Measurements from ENCODE around the gene CLRN1.

CLRN1 gene

DNA sequence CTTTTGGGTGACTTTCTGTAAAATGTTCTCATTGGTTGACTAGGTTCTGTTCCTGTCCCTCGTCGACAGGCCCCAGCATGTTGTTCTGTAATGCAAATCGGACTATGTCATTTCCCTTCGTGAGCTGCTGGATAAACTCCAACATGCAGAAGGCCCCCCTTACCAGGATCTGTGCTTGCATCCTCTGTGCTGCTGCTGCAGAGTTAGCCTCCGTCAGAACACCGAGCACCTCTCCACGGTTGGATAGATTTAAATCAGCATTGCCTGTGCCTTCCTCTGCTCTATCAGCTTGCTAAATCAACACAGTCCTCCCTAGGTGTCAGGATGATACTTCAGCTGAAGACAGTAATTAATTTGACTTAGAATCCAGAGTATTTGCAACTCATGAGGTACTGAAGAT is 54.6 kb downstream of the CLRN1 start:
- no peak for DNase-seq

GRCh38 chr3:150913133-150913922 is 59.2 kb downstream of the CLRN1 start:
- peak; percentile 29 to 35 for DNase-seq

DNA sequence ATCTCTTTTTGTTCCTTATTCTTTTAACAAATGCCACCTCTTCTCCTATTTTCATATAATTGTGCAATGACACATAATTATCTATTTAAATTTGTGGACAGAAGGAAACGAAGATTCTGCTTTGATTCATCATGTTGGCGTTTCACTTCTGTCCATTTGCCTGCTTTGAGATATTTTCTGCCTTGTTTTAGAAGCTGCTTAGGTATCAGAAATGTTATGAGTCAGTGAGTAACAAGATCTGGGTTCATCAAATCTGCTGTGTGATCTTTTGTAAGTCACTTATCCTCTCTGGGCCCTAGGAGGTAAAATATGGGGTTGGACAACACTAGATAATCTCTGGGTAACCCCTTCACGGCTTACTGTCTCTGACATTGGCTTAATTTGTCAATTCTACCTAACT is 60.0 kb downstream of the CLRN1 start:
- no peak for DNase-seq

DNA sequence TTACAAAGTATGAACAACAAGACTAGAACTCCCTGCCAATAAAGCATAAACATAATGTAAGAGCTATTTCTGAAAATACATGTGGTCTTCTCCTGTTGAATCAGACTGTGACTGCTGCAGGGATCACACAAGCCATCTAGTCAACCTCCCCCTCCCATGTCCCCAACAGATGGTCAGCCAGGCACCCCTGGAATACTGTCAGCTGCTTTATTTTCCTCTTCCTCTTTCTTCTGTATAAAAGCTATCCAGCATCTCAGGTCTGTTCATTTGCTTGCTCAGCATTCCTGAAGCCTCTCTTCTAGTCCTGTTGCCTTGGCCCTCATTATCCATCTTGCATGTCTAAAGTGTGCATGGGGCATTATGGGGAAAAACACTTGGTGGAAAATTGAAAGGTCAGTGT is 60.8 kb downstream of the CLRN1 start:
- no peak for DNase-seq

DNA sequence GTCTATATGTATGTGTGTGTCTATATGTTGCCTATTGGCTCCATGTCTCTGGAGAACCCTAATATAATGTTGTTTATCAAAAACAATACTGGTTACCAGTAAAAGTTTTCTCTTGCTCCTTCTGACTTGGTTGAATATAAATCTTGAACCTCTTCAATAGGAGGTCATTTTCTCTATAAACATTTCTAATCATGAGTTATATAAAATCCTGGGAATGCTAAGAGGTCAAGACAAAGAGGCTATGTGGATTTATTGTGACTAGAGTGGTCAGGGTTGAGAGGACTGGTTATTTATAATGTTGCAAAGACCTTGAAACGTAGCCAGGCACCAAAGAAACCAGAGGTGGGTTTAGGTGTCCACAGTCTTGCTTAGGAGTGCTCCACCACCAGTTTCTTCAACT is 66.1 kb downstream of the CLRN1 start:
- DNase-seq: no peak

DNA sequence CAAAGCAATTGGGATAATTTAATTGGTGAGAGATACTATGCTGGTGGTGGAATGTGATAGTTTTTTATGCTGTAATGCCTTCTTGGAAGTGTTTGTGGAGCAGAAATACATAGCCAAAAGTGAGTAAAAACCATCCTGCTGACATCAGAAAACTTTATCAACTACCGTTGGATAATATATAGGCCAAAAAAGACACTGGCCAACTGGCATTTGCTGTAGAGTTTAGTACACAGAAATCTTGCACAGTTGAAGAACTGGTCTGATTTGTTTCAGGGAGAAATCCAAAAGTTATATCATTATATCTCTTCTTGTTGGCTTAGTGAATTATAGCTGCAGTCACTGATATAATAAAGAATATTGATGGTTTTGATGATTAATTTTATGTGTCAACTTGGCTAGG is 66.8 kb downstream of the CLRN1 start:
- no peak for DNase-seq

- no peak for DNase-seq
Measured at GRCh38 chr3:150905339-150905738, 67.2 kb downstream of the CLRN1 start, which contains the start of gene MINDY4B. Gene MINDY4B (minus strand): TSS chr3:150905439. CDS start chr3:150905439, 0 bp downstream.

DNA sequence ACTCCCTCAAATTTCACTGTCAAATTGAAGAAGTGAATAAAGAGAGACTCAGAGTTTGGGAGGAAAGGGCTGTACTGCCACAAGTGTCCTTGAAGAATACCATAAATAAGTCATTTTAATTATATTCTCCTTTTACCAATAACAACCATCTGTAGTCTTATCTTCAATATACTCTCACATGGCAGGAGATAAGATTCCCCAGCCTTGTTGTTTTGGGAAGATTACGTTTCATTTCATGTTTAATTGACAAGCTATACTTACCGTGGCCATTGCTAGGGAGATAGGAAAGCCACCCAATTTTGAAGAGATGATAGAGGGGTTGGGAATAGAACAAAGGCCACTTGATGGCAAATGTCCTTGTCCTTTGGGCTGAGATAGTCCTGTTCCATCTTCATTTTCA is 69.5 kb downstream of the CLRN1 start:
- no peak for DNase-seq

- DNase-seq: no peak
Measured at GRCh38 chr3:150901793-150902192, 70.7 kb downstream of the CLRN1 start.

DNA sequence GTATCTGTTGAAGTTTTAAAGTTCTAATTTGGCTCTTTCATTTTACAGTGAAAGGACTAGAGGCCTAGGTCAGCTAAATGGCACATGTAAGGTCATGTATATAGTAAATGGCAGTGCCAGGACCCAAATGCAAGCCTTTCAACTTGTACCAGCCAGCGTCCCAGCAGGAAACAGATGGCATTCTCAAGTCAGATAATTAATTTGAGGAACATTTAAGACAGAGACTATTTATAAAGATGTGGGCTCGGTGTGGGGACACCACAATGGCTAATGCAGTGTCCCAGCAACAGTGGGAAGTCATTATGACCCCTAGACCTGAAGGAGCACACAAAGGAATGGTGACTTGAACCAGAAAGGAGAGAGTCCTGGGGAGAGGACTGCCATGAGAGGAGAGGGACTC is 73.4 kb downstream of the CLRN1 start:
- no peak for DNase-seq

- no peak for DNase-seq
Measured at GRCh38 chr3:150898046-150898754, 74.3 kb downstream of the CLRN1 start.

DNA sequence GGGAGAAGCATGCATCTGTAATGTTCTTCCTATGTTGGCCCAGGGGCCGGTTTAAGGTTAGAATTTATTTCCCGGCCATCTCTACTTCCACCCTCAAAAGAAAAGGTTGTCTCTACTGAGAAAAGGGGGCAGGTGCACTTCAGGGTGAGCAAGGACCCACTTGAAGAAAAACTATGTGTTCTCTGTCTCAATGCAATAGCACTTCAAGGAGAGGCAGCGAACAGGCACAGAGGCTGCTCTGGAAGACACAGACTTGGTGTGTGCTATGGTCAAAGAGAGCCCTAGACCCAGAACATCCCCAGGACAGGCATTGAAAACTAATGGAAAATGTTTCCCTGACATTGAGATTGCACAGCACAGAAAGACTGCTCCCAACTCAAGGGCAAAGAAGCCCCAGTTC is 74.9 kb downstream of the CLRN1 start:
- no peak for DNase-seq

DNA sequence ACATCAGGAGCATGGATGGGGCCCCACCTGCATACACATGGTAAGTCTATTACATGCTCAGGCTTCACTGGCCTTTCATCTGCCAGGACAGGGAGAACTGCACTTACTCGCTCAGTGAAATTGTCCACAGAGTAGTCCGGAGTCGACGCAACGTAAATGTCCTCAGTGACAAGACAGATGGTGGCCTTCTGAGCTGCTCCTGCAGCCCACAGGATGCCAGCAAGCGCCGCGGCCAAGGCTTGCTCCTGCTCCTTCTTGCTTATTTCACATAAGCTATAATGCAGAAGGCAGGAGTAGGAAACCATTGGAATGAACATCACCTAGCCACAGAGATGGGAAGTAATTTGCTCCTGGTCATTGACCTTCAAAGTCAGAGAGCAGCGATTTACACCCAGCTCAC is 81.7 kb downstream of the CLRN1 start:
- DNase-seq: no peak

- peak; percentile 92 to 93 for DNase-seq
Measured at GRCh38 chr3:150890295-150890694, 82.2 kb downstream of the CLRN1 start.

DNA sequence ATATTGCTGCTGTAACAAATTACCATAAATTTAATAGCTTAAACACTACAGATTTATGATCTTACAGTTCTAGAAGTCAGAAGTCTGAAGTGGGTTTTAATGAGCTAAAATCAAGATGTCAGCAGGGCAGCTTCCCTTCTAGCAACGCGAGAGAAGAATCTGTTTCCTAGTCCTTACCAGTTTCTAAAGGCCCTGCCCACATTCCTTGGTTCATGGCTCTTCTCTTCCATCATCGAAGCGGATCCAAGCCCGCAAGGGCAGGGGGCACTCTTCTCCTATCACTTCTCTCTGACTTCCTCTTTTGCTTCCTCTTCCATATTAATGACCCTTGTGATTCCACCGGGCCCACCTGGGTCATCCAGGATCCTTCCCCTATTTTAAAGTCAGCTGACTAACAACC is 83.4 kb downstream of the CLRN1 start:
- peak; percentile 22 to 30 for DNase-seq

GRCh38 chr3:150887031-150887430 is 85.5 kb downstream of the CLRN1 start:
- DNase-seq: no peak

DNA sequence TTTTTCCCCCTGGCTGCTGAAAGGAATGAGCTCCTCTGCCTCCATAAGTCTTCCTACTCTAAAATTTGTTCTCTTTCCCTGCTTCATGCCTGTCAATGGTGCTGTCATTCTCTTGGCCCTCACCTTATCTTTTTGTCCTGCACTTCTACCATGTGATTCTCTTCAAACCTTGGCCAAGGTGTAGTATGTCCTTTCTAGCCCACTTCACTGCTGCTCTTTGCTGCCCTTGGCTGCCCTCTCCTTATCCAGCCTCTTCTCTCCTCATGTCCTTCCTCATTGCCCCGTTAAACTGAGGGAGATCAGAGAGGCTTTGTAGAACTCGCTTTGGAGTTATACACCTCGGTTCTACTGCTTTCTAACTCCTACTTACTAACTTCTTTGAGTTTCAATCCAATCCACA is 87.0 kb downstream of the CLRN1 start:
- DNase-seq: no peak

GRCh38 chr3:150878996-150879575 is 93.4 kb downstream of the CLRN1 start:
- DNase-seq: no peak

DNA sequence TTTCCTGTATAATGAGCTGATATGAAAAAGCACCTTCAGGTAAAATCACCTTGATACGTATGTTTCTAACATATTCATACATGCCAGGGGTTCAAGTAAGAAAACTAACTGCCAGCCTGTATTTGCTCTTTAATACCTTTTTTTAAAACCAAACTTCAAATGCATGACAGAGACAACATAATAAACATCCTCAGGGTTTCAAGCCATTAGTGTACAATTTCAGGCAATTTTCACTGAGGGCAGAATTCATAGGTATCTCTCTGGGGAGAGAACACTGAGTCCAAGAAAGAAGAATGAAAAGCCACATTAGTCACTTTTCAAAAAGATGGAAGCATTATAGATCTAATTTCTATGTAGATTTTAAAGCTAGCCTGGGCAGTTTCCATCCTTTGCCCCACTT is 94.2 kb downstream of the CLRN1 start:
- no peak for DNase-seq

GRCh38 chr3:150877303-150877702 is 95.2 kb downstream of the CLRN1 start:
- no peak for DNase-seq

GRCh38 chr3:150876611-150877265 is 95.8 kb downstream of the CLRN1 start:
- no peak for DNase-seq
